Head of caudate nucleus (tissue), 42 donors: ENCODE results near the gene SPEM1.
"Not testable (repeated sequence)": the region's sequence is repeated elsewhere in the genome, so short reads cannot be mapped to it uniquely, and the experiment has no call there.

Source experiments
- DNase-seq, 42 donors: peaks; one replicate each; pipeline versions ENCODE4 v3.0.0 to v3.0.0-alpha.2; 2020 to 2021; ENCODE audit warnings: mixed read lengths in 7 of 42
- intact Hi-C: fragments of 100-400 bp; cut with DNase I; formaldehyde crosslinking; loops from one replicate; pipeline ENCODE4 v1.15.0; 2022

Gene SPEM1

GRCh38 chr17:7460850-7461660 is 40.9 kb downstream of the SPEM1 start:
- DNase-seq = no peak
- intact Hi-C loops = no loop called here

- no peak for DNase-seq
- intact Hi-C loops = no loop called here
Measured at GRCh38 chr17:7462474-7463371, 42.6 kb downstream of the SPEM1 start.

GRCh38 chr17:7463372-7463846 is 43.3 kb downstream of the SPEM1 start:
- intact Hi-C loops = no loop called here
- no peak for DNase-seq

- intact Hi-C loops = no loop called here
- no peak for DNase-seq
Measured at GRCh38 chr17:7464081-7464480, 44.0 kb downstream of the SPEM1 start.

- no peak for DNase-seq
- intact Hi-C loops = no loop called here
Measured at GRCh38 chr17:7465597-7466275, 45.6 kb downstream of the SPEM1 start.

GRCh38 chr17:7466318-7466638 is 46.2 kb downstream of the SPEM1 start:
- intact Hi-C loops = no loop called here
- no peak for DNase-seq

- peak in 21 of 42 donors; percentile 17 to 81 (median 44) for DNase-seq
- intact Hi-C loops = no loop called here
Measured at GRCh38 chr17:7466639-7467341, 46.7 kb downstream of the SPEM1 start.

- DNase-seq = no peak
- intact Hi-C loops = no loop called here
Measured at GRCh38 chr17:7467498-7467897, 47.4 kb downstream of the SPEM1 start.

GRCh38 chr17:7468290-7468689 is 48.2 kb downstream of the SPEM1 start:
- no peak for DNase-seq
- intact Hi-C loops = no loop called here

- no peak for DNase-seq
- intact Hi-C loops = no loop called here
Measured at GRCh38 chr17:7468804-7469389, 48.8 kb downstream of the SPEM1 start.

- intact Hi-C loops, DNase-seq: not testable (repeated sequence)
Measured at GRCh38 chr17:7469843-7470242, 49.7 kb downstream of the SPEM1 start.

- intact Hi-C loops, DNase-seq: not testable (repeated sequence)
Measured at GRCh38 chr17:7470457-7470973, 50.4 kb downstream of the SPEM1 start.
